HG02840 (cell line): ENCODE data around the gene CARS2.
"Not testable (repeated sequence)": the region's sequence is repeated elsewhere in the genome, so short reads cannot be mapped to it uniquely, and the experiment has no call there.

Experiments
- ATAC-seq: cut with Tn5 transposase; IDR thresholded peaks from one replicate; pipeline ENCODE4 v1.9.1; 2021; ENCODE audit warnings: mild to moderate bottlenecking, moderate library complexity, moderate number of reproducible peaks; ENCODE audit not compliant: unreplicated experiment, low FRiP score

CARS2 gene

GRCh38 chr13:110626521-110626920 is 79.4 kb downstream of the CARS2 start:
- ATAC-seq = no peak

GRCh38 chr13:110625771-110626321 is 80.1 kb downstream of the CARS2 start:
- ATAC-seq = no peak

- ATAC-seq = no peak
Measured at GRCh38 chr13:110624766-110625756, 80.9 kb downstream of the CARS2 start.

- ATAC-seq = no peak
Measured at GRCh38 chr13:110620596-110620995, 85.3 kb downstream of the CARS2 start.

- ATAC-seq = no peak
Measured at GRCh38 chr13:110618780-110619179, 87.1 kb downstream of the CARS2 start.

- no peak for ATAC-seq
Measured at GRCh38 chr13:110618167-110618566, 87.7 kb downstream of the CARS2 start.

GRCh38 chr13:110617321-110618072 is 88.4 kb downstream of the CARS2 start:
- no peak for ATAC-seq

- ATAC-seq = peak; percentile 34
Measured at GRCh38 chr13:110616103-110617101, 89.5 kb downstream of the CARS2 start.

GRCh38 chr13:110615322-110616102 is 90.4 kb downstream of the CARS2 start, which contains the start of gene NAXD:
NAXD (plus strand) TSS chr13:110615545; CDS start chr13:110615602, 57 bp downstream.
- ATAC-seq = peak; percentile 74

GRCh38 chr13:110615005-110615321 is 91.0 kb downstream of the CARS2 start:
- no peak for ATAC-seq

- no peak for ATAC-seq
Measured at GRCh38 chr13:110610955-110611595, 94.8 kb downstream of the CARS2 start.

- ATAC-seq = no peak
Measured at GRCh38 chr13:110607675-110608224, 98.2 kb downstream of the CARS2 start.

- ATAC-seq = not testable (repeated sequence)
Measured at GRCh38 chr13:110606281-110606680, 99.6 kb downstream of the CARS2 start.

- ATAC-seq = no peak
Measured at GRCh38 chr13:110605132-110605531, 100.8 kb downstream of the CARS2 start.

GRCh38 chr13:110600980-110601379 is 104.9 kb downstream of the CARS2 start:
- no peak for ATAC-seq

- no peak for ATAC-seq
Measured at GRCh38 chr13:110600261-110600819, 105.6 kb downstream of the CARS2 start.

- no peak for ATAC-seq
Measured at GRCh38 chr13:110597041-110597689, 108.8 kb downstream of the CARS2 start.
